CD14-positive monocyte (primary cell): ENCODE data around the gene EDARADD. TPM values are rescaled to one million over a fixed set of nuclear protein-coding genes. Genes with fewer than 3 reads are reported as not detected.

Experiments
- DNase-seq, 3 donors: peaks; one replicate each; pipeline ENCODE4 v3.0.0-alpha.2; 2011 to 2022
- H2AFZ ChIP-seq: 2 replicates; pipeline ENCODE4 v1.6.0; 2012; ENCODE audit warnings: mild to moderate bottlenecking, low read depth, low read length, inconsistent platforms; ENCODE audit not compliant: insufficient read depth, poor library complexity, severe bottlenecking
- H3K27ac ChIP-seq, 2 donors: 1 replicate in 1 of 2; 2 replicates in 1 of 2; pipeline ENCODE4 v1.5.1; 2012 to 2013; ENCODE audit warnings: low read length in 2 of 2, control low read depth in 1 of 2, inconsistent platforms in 1 of 2, low read depth in 1 of 2, mild to moderate bottlenecking in 1 of 2
- H3K27me3 ChIP-seq, 2 donors: one replicate each; pipeline versions ENCODE4 v1.6.0 to v1.6.1; 2011 to 2013; ENCODE audit warnings: low read length in 2 of 2; ENCODE audit not compliant: control insufficient read depth in 2 of 2, insufficient read depth in 2 of 2
- H3K36me3 ChIP-seq, 2 donors: replicated peaks in 1 of 2; 1 replicate in 1 of 2; 2 replicates in 1 of 2; pipeline versions ENCODE4 v1.5.1 to v1.6.1; 2012 to 2013; ENCODE audit warnings: low read length in 2 of 2, control low read depth in 1 of 2, inconsistent platforms in 1 of 2, mild to moderate bottlenecking in 1 of 2; ENCODE audit not compliant: insufficient read depth in 2 of 2, control insufficient read depth in 1 of 2
- H3K4me1 ChIP-seq, 2 donors: 1 replicate in 1 of 2; 2 replicates in 1 of 2; pipeline versions ENCODE4 v1.5.1 to v1.6.1; 2012 to 2013; ENCODE audit warnings: low read length in 2 of 2, control low read depth in 1 of 2, inconsistent platforms in 1 of 2, mild to moderate bottlenecking in 1 of 2, moderate library complexity in 1 of 2; ENCODE audit not compliant: insufficient read depth in 2 of 2, control insufficient read depth in 1 of 2
- H3K4me2 ChIP-seq: replicated peaks from 2 replicates; pipeline ENCODE3; 2012; ENCODE audit warnings: low read length, moderate library complexity, mild to moderate bottlenecking; ENCODE audit not compliant: poor library complexity, severe bottlenecking; ENCODE audit errors: extremely low read depth
- H3K4me3 ChIP-seq, 3 experiments: fragments of 200-600 bp in 1 of 3; sonication (generic) in 1 of 3; replicated peaks in 1 of 3; 1 replicate in 2 of 3; 2 replicates in 1 of 3; pipeline ENCODE4 v1.5.1; 2011 to 2013; ENCODE audit warnings: low read length in 3 of 3, mild to moderate bottlenecking in 3 of 3, control low read depth in 2 of 3, low read depth in 2 of 3, inconsistent platforms in 1 of 3, moderate library complexity in 1 of 3
- H3K79me2 ChIP-seq: 2 replicates; pipeline ENCODE4 v1.6.0; 2012; ENCODE audit warnings: mild to moderate bottlenecking, control low read depth, inconsistent platforms, low read length, moderate library complexity; ENCODE audit not compliant: insufficient read depth
- H3K9ac ChIP-seq: 2 replicates; pipeline ENCODE4 v1.6.0; 2017; ENCODE audit warnings: low read length, mild to moderate bottlenecking; ENCODE audit not compliant: insufficient read depth, poor library complexity, severe bottlenecking
- H3K9me3 ChIP-seq, 2 donors: replicated peaks in 1 of 2; 1 replicate in 1 of 2; 2 replicates in 1 of 2; pipeline versions ENCODE4 v1.5.1 to v1.6.1; 2012 to 2013; ENCODE audit warnings: low read length in 2 of 2, control low read depth in 1 of 2; ENCODE audit not compliant: control insufficient read depth in 1 of 2, insufficient read depth in 1 of 2
- H4K20me1 ChIP-seq: 2 replicates; pipeline ENCODE4 v1.6.0; 2012; ENCODE audit warnings: mild to moderate bottlenecking, low read length, control low read depth, moderate library complexity; ENCODE audit not compliant: insufficient read depth
- H3K27ac Mint-ChIP-seq, 7 donors: one replicate each; pipeline ENCODE4 v1.8.0; 2020; ENCODE audit warnings: mild to moderate bottlenecking in 7 of 7, mixed read lengths in 7 of 7, moderate library complexity in 6 of 7, inconsistent platforms in 2 of 7
- H3K27me3 Mint-ChIP-seq, 3 donors: one replicate each; pipeline ENCODE4 v1.8.0; 2021 to 2022; ENCODE audit warnings: low read depth in 3 of 3, mild to moderate bottlenecking in 3 of 3, mixed read lengths in 3 of 3, moderate library complexity in 3 of 3, inconsistent platforms in 1 of 3
- H3K36me3 Mint-ChIP-seq, 2 donors: one replicate each; pipeline ENCODE4 v1.8.0; 2020; ENCODE audit warnings: mixed read lengths in 2 of 2, inconsistent platforms in 1 of 2, mild to moderate bottlenecking in 1 of 2
- H3K4me1 Mint-ChIP-seq: one replicate; pipeline ENCODE4 v1.8.0; 2020; ENCODE audit warnings: mild to moderate bottlenecking, mixed read lengths
- H3K4me3 Mint-ChIP-seq, 2 donors: one replicate each; pipeline ENCODE4 v1.8.0; 2020; ENCODE audit warnings: mild to moderate bottlenecking in 2 of 2, mixed read lengths in 2 of 2, moderate library complexity in 1 of 2
- H3K9me3 Mint-ChIP-seq, 7 donors: one replicate each; pipeline ENCODE4 v1.8.0; 2020 to 2022; ENCODE audit warnings: mixed read lengths in 7 of 7, mild to moderate bottlenecking in 6 of 7, moderate library complexity in 6 of 7, inconsistent platforms in 2 of 7
- CTCF ChIP-seq: fragments of 200-600 bp; IDR thresholded peaks from one replicate; pipeline ENCODE4 v1.8.0; 2022; ENCODE audit warnings: antibody characterized with exemption, mild to moderate bottlenecking
- WGBS: methylation state at CpG from one replicate; pipeline ENCODE4 v1.1.5; 2013; ENCODE audit warnings: missing lambda C conversion rate; ENCODE audit not compliant: insufficient coverage; 5-methylcytosine and 5-hydroxymethylcytosine counted together
- intact Hi-C, 2 donors: fragments of 100-400 bp; cut with micrococcal nuclease; formaldehyde crosslinking; loops; one replicate each; pipeline versions ENCODE4 v1.15.0 to v1.15.1; 2023
- polyA plus RNA-seq, 3 donors: library from polyadenylated mRNA; depleted of rRNA in 1 of 3; unstranded in 2 of 3; stranded (reverse) in 1 of 3; fragments of 300-500 nt in 2 of 3; fragments of >200 nt in 1 of 3; fragmentation: Illumina TruSeq in 2 of 3; gene quantifications; 1 replicate in 2 of 3; 2 replicates in 1 of 3; pipeline ENCODE4 v1.2.3, GENCODE V29; 2012 to 2021

EDARADD gene
- polyA plus RNA-seq, 3 donors: not detected

- no peak for DNase-seq
- peak overlapping the region in 1 of 7 donors; percentile 39 for H3K27ac Mint-ChIP-seq
- intact Hi-C loops: no loop called here
- peak overlapping the region; percentile 83 to 91 for H3K4me3 Mint-ChIP-seq
- Histone ChIP-seq H3K36me3 (no peaks in the 10 kb centered on the region), H4K20me1 (no peaks in the 10 kb centered on the region), H3K4me3 (peak overlapping the region; percentile 59 to 84 (median 60)), H3K27ac (no peak overlapping the region), H3K9ac (peak overlapping the region; percentile 49), H3K4me2 (peak overlapping the region; percentile 98), H3K79me2 (no peaks in the 10 kb centered on the region), H3K4me1 (peaks cover 21 to 30% of the 10 kb centered on the region in 2 donors), H3K27me3 (peaks cover 7 to 9% of the 10 kb centered on the region in 2 donors), H3K9me3 (no peaks in the 10 kb centered on the region), H2AFZ (peak overlapping the region; percentile 90)
- peaks cover 0 to 7% (median 1%) of the 10 kb centered on the region in 7 donors for H3K9me3 Mint-ChIP-seq
- peaks cover 0 to 2% of the 10 kb centered on the region in 2 donors for H3K36me3 Mint-ChIP-seq
- H3K4me1 Mint-ChIP-seq: peaks cover 23% of the 10 kb centered on the region
- TF ChIP-seq CTCF: no peak
- peaks cover 10 to 31% (median 20%) of the 10 kb centered on the region in 3 donors for H3K27me3 Mint-ChIP-seq
- under 1% methylated on average over 15 of the region's 17 CpGs for WGBS
Observed at GRCh38 chr1:236394879-236395229, 768 bp downstream of the EDARADD start.

GRCh38 chr1:236395230-236395946 is 1.3 kb downstream of the EDARADD start:
- intact Hi-C loops: no loop called here
- Histone ChIP-seq H4K20me1 (no peaks in the 10 kb centered on the region), H2AFZ (peak overlapping the region; percentile 90), H3K27ac (no peak overlapping the region), H3K4me3 (peak overlapping the region; percentile 59 to 84 (median 60)), H3K4me1 (peaks cover 21 to 30% of the 10 kb centered on the region in 2 donors), H3K9ac (peak overlapping the region; percentile 49), H3K27me3 (peaks cover 7 to 9% of the 10 kb centered on the region in 2 donors), H3K36me3 (no peaks in the 10 kb centered on the region), H3K4me2 (peak overlapping the region; percentile 98), H3K9me3 (no peaks in the 10 kb centered on the region), H3K79me2 (no peaks in the 10 kb centered on the region)
- 0% methylated on average over 86 of the region's 86 CpGs for WGBS
- Mint-ChIP-seq H3K27ac (no peak overlapping the region), H3K27me3 (peaks cover 10 to 31% (median 20%) of the 10 kb centered on the region in 3 donors), H3K4me3 (peak overlapping the region; percentile 84 to 99), H3K9me3 (peaks cover 0 to 4% (median 1%) of the 10 kb centered on the region in 7 donors), H3K36me3 (peaks cover 0 to 2% of the 10 kb centered on the region in 2 donors), H3K4me1 (peaks cover 23% of the 10 kb centered on the region)
- TF ChIP-seq CTCF: no peak
- no peak for DNase-seq
